ENCODE measurements around the gene ST3GAL3. TPM values are rescaled to one million over a fixed set of nuclear protein-coding genes. Genes with fewer than 3 reads are reported as not detected.

ST3GAL3 gene
- total and polyA plus RNA-seq, 7 donors = 7.2 to 31.4 (median 21.3) TPM

- no peaks in the 10 kb centered on the region for H3K27me3 ChIP-seq
- no peak for DNase-seq
- no peak for TF ChIP-seq POLR2A (IDR thresholded peaks at IDR 0.05)
- TF ChIP-seq EP300 (IDR thresholded peaks at IDR 0.05) = no peak
- TF ChIP-seq CTCF (IDR thresholded peaks at IDR 0.05) = no peak
- TF ChIP-seq POLR2AphosphoS5 (IDR thresholded peaks at IDR 0.05) = no peak
- H3K4me1 ChIP-seq = peaks cover 0 to 12% (median 8%) of the 10 kb centered on the region in 4 donors
- intact Hi-C loops (cut with DNase I) = no loop called here
- peaks cover 0 to 5% (median 0%) of the 10 kb centered on the region in 4 donors for H3K36me3 ChIP-seq
- H3K4me3 ChIP-seq = no peak overlapping the region
- H3K9me3 ChIP-seq = no peaks in the 10 kb centered on the region
- 83 to 84% methylated on average over 4 of the region's 4 CpGs for WGBS, 2 donors
- H3K27ac ChIP-seq = no peak overlapping the region
Measured at GRCh38 chr1:43769350-43769908, 62.1 kb downstream of the ST3GAL3 start.

GRCh38 chr1:43770111-43770510 is 62.8 kb downstream of the ST3GAL3 start:
- Histone ChIP-seq H3K27me3 (no peaks in the 10 kb centered on the region), H3K27ac (no peak overlapping the region), H3K4me1 (peaks cover 0 to 12% (median 8%) of the 10 kb centered on the region in 4 donors), H3K36me3 (peaks cover 0 to 5% (median 0%) of the 10 kb centered on the region in 4 donors), H3K4me3 (no peak overlapping the region), H3K9me3 (no peaks in the 10 kb centered on the region)
- 88 to 93% methylated on average over 2 of the region's 2 CpGs for WGBS, 2 donors
- DNase-seq = no peak
- TF ChIP-seq CTCF (IDR thresholded peaks at IDR 0.05) (no peak), POLR2A (IDR thresholded peaks at IDR 0.05) (no peak), EP300 (IDR thresholded peaks at IDR 0.05) (no peak), POLR2AphosphoS5 (IDR thresholded peaks at IDR 0.05) (no peak)
- intact Hi-C loops (cut with DNase I) = no loop called here

GRCh38 chr1:43772978-43773377 is 65.6 kb downstream of the ST3GAL3 start:
- intact Hi-C loops (cut with DNase I) = no loop called here
- peaks cover 0 to 5% (median 0%) of the 10 kb centered on the region in 4 donors for H3K36me3 ChIP-seq
- DNase-seq = no peak
- H3K4me1 ChIP-seq = peaks cover 0 to 9% (median 4%) of the 10 kb centered on the region in 4 donors
- no peak overlapping the region for H3K27ac ChIP-seq
- no peaks in the 10 kb centered on the region for H3K9me3 ChIP-seq
- H3K4me3 ChIP-seq = no peak overlapping the region
- no peaks in the 10 kb centered on the region for H3K27me3 ChIP-seq
- 87 to 95% methylated on average over 5 of the region's 5 CpGs for WGBS, 2 donors
- no peak for TF ChIP-seq POLR2A (IDR thresholded peaks at IDR 0.05)
- no peak for TF ChIP-seq POLR2AphosphoS5 (IDR thresholded peaks at IDR 0.05)
- no peak for TF ChIP-seq EP300 (IDR thresholded peaks at IDR 0.05)
- TF ChIP-seq CTCF (IDR thresholded peaks at IDR 0.05) = no peak

- no peak for TF ChIP-seq POLR2A (IDR thresholded peaks at IDR 0.05)
- no peak for TF ChIP-seq EP300 (IDR thresholded peaks at IDR 0.05)
- TF ChIP-seq POLR2AphosphoS5 (IDR thresholded peaks at IDR 0.05) = no peak
- TF ChIP-seq CTCF (IDR thresholded peaks at IDR 0.05) = no peak
- H3K4me1 ChIP-seq = peaks cover 0 to 9% (median 4%) of the 10 kb centered on the region in 4 donors
- no peaks in the 10 kb centered on the region for H3K27me3 ChIP-seq
- no peaks in the 10 kb centered on the region for H3K9me3 ChIP-seq
- H3K36me3 ChIP-seq = peaks cover 0 to 5% (median 0%) of the 10 kb centered on the region in 4 donors
- intact Hi-C loops (cut with DNase I) = no loop called here
- no peak for DNase-seq
- H3K27ac ChIP-seq = no peak overlapping the region
- H3K4me3 ChIP-seq = no peak overlapping the region
Measured at GRCh38 chr1:43773821-43774220, 66.5 kb downstream of the ST3GAL3 start.

GRCh38 chr1:43774359-43774758 is 67.0 kb downstream of the ST3GAL3 start:
- Histone ChIP-seq H3K27ac (no peak overlapping the region), H3K9me3 (no peaks in the 10 kb centered on the region), H3K4me1 (peaks cover 0 to 9% (median 4%) of the 10 kb centered on the region in 4 donors), H3K4me3 (no peak overlapping the region), H3K27me3 (no peaks in the 10 kb centered on the region), H3K36me3 (peaks cover 0 to 5% (median 0%) of the 10 kb centered on the region in 4 donors)
- no peak for DNase-seq
- TF ChIP-seq POLR2AphosphoS5 (IDR thresholded peaks at IDR 0.05) (no peak), POLR2A (IDR thresholded peaks at IDR 0.05) (no peak), CTCF (IDR thresholded peaks at IDR 0.05) (no peak), EP300 (IDR thresholded peaks at IDR 0.05) (no peak)
- intact Hi-C loops (cut with DNase I) = no loop called here
- 85 to 87% methylated on average over 2 of the region's 2 CpGs for WGBS, 2 donors
